Measurements from ENCODE around the gene HTR3B. TPM values are rescaled to one million over a fixed set of nuclear protein-coding genes. Genes with fewer than 3 reads are reported as not detected.
"Not testable (repeated sequence)": the region's sequence is repeated elsewhere in the genome, so short reads cannot be mapped to it uniquely, and the experiment has no call there.

HTR3B gene
- total RNA-seq, 1 donor from 2014 or later = not detected

GRCh38 chr11:113946162-113946561 lies 41.6 kb downstream of the HTR3B start:
- DNase-seq (ENCODE audit: low spot score) = not testable (repeated sequence)

GRCh38 chr11:113947994-113948393 lies 43.4 kb downstream of the HTR3B start:
- no peak for DNase-seq (ENCODE audit: low spot score)

- no peak for DNase-seq (ENCODE audit: low spot score)
These were observed 45.3 kb downstream of the HTR3B start for GRCh38 chr11:113949891-113950290.

GRCh38 chr11:113951537-113951936 lies 46.9 kb downstream of the HTR3B start:
- DNase-seq (ENCODE audit: low spot score) = no peak

GRCh38 chr11:113952070-113952469 lies 47.5 kb downstream of the HTR3B start:
- no peak for DNase-seq (ENCODE audit: low spot score)

GRCh38 chr11:113952588-113952987 lies 48.0 kb downstream of the HTR3B start:
- DNase-seq (ENCODE audit: low spot score) = no peak

GRCh38 chr11:113954235-113954634 lies 49.6 kb downstream of the HTR3B start:
- DNase-seq (ENCODE audit: low spot score) = no peak

GRCh38 chr11:113956986-113957385 lies 52.4 kb downstream of the HTR3B start:
- no peak for DNase-seq (ENCODE audit: low spot score)

- DNase-seq (ENCODE audit: low spot score) = no peak
These were observed 56.2 kb downstream of the HTR3B start for GRCh38 chr11:113960702-113961330.

GRCh38 chr11:113967361-113967760 lies 62.8 kb downstream of the HTR3B start:
- DNase-seq (ENCODE audit: low spot score) = no peak

- no peak for DNase-seq (ENCODE audit: low spot score)
These were observed 67.1 kb downstream of the HTR3B start for GRCh38 chr11:113971506-113972195.

GRCh38 chr11:113974741-113975470 lies 70.3 kb downstream of the HTR3B start, which contains the start of gene HTR3A:
Gene HTR3A (plus strand): TSS chr11:113975108. CDS start chr11:113975326, 218 bp downstream.
- DNase-seq (ENCODE audit: low spot score) = peak; percentile 69

GRCh38 chr11:113977071-113977490 lies 72.5 kb downstream of the HTR3B start:
- DNase-seq (ENCODE audit: low spot score) = no peak

GRCh38 chr11:113977701-113978100 lies 73.1 kb downstream of the HTR3B start:
- DNase-seq (ENCODE audit: low spot score) = no peak

GRCh38 chr11:113979431-113979830 lies 74.8 kb downstream of the HTR3B start:
- DNase-seq (ENCODE audit: low spot score) = no peak

GRCh38 chr11:113980785-113981184 lies 76.2 kb downstream of the HTR3B start:
- no peak for DNase-seq (ENCODE audit: low spot score)

GRCh38 chr11:113982306-113982705 lies 77.7 kb downstream of the HTR3B start:
- DNase-seq (ENCODE audit: low spot score) = no peak

GRCh38 chr11:113984781-113985180 lies 80.2 kb downstream of the HTR3B start:
- no peak for DNase-seq (ENCODE audit: low spot score)

- DNase-seq (ENCODE audit: low spot score) = no peak
These were observed 81.3 kb downstream of the HTR3B start for GRCh38 chr11:113985906-113986305.

GRCh38 chr11:113986351-113987140 lies 82.0 kb downstream of the HTR3B start:
- no peak for DNase-seq (ENCODE audit: low spot score)

GRCh38 chr11:113989381-113989780 lies 84.8 kb downstream of the HTR3B start:
- DNase-seq (ENCODE audit: low spot score) = no peak

GRCh38 chr11:113989916-113990315 lies 85.3 kb downstream of the HTR3B start:
- DNase-seq (ENCODE audit: low spot score) = no peak
